Globus pallidus (tissue), 1 donor: ENCODE data around the gene TTC7B.

Experiments
- DNase-seq: peaks from one replicate; pipeline ENCODE4 v3.0.0-alpha.2; 2015; ENCODE audit warnings: low spot score

TTC7B gene

DNA sequence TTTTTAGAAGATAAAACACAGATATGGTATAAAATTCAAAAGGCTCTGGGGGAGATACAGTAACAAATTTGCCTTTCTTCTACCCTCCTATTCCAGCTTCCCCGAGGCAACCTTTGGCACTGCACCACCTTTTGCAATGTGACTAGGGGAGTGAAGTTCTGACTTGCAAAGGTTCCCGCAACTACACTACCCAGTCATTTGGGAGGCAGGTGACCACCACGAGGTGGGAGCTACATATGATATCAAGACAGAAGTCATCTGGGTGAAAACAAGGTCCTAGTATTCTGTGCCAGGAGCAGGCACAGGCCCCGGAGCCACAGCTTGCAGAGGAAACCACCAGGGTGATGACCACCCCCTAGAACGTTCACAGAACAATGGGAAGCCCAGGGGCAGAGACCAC, 141.5 kb downstream of the TTC7B start:
- DNase-seq: no peak

GRCh38 chr14:90674043-90674670, 142.1 kb downstream of the TTC7B start:
- no peak for DNase-seq

DNA sequence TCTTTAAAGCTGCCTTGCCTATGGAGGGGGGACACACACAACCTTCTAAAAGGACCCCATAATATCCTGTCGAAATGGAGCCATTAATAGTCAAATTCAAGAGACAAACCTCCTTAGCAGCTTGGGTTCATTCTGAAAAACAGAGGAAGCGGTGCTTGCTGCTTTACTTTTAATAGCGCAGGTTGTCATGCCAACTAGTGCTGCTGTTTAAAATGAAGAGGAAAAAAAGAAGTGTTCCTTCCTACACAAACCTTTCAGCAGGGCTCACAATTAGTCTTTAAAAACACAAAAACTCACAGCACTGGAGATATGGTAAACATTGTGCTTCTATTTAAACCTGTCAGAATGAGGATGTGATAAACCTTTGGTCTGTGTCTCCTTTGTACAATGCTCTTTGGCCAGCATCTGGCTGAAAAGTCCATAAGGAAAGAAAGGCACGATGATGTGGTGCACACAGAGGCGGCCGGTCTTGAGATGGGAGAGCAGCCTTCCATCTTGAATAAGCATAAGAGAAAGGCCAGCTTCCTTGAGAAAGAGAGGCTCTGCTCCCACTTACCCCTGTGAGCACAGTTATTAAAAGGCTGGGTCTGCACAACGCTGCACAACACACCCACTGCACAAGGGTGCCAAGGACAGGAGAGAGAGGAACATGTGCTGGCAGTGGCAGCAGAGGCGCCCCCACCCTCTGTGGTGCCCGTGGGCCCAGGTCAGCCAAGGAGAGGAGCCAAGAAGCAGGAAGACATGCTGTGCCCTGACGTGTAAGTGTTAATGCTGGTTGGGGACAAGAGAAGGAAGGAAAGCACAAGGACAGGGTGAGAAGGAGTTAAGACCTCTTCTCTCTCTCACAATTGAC, 144.6 kb downstream of the TTC7B start:
- no peak for DNase-seq

DNA sequence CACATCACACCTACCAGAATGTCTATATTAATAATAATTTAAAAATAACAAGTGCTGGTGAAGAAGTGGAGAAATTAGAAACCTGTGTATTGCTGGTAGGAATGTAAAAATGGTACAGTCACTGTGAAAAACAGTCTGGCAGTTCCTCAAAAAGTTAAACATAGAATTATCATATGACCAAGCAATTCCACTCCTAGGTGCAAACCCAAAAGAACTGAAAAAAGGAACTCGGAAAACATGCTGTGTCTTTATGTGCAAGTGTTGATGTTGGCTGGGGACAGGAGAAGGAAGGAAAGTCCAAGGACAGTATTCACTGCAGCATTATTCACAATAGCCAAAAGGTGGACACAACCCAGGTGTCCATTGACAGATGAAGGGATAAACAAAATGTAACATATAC, 146.5 kb downstream of the TTC7B start:
- DNase-seq: no peak

DNA sequence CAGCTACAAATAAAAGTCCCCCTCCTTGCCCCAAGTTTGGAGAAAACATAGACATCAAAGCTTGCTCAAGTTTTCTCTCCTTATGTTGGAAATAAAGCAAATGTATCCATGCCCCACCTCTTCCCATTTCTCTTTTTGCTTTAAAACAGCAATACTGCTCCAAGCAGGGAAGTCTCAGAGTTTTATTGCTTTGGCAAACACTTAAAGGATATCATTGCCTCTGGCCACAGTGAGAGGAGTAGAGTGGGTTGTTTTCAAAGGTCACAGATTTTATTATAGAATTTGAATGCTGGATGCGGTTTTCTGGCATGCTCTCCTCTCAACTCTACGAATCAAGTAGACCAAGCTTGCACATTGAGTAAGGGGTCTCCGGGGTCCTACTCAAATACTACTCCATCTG, 149.7 kb downstream of the TTC7B start:
- no peak for DNase-seq

DNA sequence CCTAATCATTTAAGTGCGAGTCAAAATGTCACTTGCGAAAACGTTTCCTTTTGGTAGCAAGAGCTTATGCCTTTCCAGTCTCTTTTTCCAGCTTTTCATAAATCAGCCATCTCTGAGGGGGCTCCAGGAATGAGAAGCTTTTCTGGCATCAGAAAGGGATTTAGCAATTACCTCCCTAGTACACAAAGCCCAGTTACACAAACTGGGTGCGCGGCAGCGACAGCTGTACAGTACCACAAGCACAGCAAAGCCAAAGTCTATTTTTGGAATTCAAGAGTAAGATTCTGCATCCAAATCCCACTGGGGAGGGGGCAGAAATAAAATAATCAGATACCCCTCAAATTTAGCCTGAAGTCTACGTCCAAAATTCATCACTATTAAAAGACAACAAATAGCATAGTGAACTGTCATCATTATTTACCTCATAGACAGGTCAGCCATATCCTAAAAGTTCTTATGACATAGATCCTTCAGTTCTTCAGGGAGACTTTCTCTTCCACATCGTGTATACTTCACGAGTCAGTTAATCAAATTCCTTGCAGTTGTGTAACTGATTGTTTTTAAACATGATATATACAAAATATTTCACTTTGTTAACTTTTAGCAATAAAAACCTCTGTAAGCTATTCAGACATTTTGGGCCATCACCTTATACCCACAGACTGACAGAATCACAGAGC, 150.8 kb downstream of the TTC7B start:
- no peak for DNase-seq

GRCh38 chr14:90664911-90665310, 151.3 kb downstream of the TTC7B start:
- DNase-seq: no peak

GRCh38 chr14:90663680-90664079, 152.6 kb downstream of the TTC7B start:
- DNase-seq: no peak

- no peak for DNase-seq
Measured at GRCh38 chr14:90663140-90663539, 153.1 kb downstream of the TTC7B start.

DNA sequence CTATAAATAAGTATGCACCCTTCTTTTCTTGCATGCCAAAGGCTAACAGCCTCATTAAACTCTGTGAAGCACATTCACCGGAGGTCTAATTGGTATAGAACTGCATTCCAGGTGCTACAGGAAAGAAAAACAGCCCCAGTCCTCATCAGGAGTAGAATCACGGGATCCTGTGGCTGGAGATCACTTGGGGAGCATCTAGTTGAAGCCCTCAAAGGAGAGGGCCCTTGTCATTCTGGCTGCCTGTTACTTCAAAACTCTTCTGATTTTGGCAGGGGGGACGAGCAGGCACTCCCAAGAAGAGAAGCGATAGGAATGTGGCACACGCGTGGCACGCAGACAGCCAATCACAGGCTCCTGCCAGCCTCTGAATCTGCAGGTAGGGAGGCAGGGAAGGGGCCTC, 154.4 kb downstream of the TTC7B start:
- no peak for DNase-seq

DNA sequence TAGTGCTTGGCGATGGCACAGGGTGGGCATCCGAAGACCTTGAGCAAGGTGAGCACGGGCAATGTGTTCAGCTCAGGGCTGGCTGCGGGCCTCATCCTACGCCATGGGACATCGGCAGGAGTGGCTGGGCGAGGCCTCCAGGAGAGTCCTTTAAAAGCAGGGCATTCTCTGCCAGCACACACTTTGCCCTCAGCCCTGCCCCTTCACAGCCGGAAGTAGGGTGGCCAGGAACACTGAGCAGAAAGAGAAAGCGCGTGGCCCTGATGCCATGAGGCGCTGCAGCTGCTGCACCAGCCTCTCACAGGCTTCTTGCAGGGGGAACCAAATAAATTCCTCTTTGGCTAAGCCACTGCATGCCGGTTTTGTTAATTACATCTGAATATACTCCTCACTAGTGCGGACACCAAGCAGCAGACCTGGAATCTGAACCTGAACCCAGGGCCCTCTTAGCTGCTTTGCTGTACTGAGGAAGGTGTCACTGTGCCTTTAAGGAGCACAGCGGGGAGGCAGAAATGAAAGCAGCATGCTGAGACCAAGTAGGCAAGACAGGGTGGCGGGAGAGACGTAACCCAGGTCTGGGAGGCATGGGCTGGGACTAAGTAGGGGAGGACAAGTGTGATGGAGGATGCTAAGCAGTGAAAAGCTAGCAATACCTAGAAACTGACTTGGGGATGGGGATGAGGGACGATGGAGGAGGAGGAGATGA, 155.2 kb downstream of the TTC7B start:
- no peak for DNase-seq

- DNase-seq: no peak
Measured at GRCh38 chr14:90659156-90659555, 157.1 kb downstream of the TTC7B start.

GRCh38 chr14:90658541-90658967, 157.7 kb downstream of the TTC7B start:
- peak; percentile 43 for DNase-seq

DNA sequence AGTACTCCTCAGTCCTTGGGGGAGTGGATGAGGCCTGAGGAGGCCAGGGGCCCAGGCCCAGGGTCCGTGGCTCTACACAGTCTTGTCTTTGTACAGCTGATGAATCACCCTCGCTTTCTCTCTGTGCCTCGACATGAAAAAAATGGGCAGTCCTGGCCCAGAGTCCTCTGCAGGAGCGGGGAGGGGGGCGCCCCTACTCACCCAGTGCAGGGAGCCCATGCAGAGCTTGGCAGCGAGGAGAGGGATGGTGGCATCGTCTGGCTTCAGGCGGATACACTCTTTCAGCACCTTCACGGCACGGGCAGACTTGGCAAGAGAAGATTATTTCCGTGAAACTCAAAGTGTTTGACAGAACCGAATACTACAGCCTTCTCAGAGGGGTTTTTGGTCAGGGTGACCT, 159.3 kb downstream of the TTC7B start:
- peak; percentile 72 for DNase-seq

GRCh38 chr14:90655829-90656228, 160.4 kb downstream of the TTC7B start:
- no peak for DNase-seq

DNA sequence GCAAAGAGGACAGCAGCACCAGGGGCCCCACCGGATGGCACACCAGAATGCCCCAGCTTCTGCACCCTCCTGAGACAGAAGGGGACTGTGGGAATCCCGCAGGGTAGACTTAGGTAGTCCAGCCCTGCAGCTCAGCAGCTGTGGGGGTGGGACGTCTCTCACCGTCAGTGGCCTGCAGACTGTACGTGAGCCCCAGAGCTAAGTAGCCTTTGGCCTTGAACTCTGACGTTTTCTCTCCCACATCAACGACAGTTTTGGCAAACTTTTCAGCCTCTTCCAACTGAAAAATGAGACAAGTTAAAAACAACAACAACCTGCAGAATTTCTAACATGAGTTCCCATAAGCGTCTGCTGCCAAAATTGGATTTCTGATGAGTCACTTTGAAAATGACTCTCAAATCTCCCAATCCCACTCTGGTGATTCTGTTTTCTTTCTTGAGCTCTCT, 161.4 kb downstream of the TTC7B start:
- no peak for DNase-seq

- DNase-seq: no peak
Measured at GRCh38 chr14:90652626-90653025, 163.6 kb downstream of the TTC7B start.

GRCh38 chr14:90651976-90652560, 164.2 kb downstream of the TTC7B start:
- no peak for DNase-seq

DNA sequence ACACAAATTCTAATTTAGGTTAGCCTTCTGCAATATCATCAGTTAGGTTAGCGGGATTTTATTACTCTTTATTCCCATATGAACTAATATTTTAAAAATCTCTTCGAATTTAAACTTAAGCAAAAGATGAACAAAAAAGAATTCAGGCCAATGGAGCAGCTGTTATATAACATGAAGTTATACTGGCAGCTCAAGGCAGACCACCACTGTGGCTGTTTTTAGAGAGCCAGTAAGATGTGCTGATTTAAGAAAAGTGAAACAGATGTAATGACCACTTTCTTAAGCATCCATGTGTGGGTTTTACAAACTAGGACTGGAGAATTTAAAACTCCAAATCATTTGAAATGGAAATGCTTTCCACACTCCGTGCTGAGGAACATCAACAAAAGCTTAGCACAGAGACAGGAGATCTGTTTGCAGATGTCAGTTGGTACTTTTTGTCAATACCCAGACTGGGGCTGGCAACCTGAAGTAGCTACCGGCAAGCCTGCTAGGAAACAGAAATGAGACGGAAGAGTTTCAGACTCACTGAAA, 164.9 kb downstream of the TTC7B start:
- DNase-seq: no peak

DNA sequence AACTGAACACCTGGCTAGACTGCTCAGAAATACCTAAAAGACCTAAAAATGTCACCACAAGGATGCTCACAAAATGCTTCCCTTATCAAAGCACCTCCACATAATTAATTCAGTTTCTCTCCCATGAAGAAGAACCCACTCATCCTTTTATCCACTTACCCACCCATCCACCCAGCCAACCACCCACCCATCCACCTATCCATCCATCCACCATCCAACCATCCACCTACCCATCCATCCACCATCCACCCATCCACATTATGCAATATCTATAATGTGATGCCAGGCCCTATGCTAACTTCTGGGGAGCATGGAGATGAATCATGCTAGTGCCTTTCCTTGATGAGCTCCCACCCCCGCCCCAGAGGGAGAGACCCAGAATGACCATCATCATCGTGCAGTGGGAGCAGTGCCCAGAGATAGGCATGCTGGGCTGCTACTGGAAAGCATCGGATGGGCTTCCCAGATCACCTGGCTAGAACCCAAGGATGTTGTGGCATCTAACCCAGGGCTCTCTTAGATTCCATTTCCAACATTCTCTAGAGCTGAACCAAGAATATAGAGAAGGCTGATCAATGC, 166.6 kb downstream of the TTC7B start:
- DNase-seq: no peak

DNA sequence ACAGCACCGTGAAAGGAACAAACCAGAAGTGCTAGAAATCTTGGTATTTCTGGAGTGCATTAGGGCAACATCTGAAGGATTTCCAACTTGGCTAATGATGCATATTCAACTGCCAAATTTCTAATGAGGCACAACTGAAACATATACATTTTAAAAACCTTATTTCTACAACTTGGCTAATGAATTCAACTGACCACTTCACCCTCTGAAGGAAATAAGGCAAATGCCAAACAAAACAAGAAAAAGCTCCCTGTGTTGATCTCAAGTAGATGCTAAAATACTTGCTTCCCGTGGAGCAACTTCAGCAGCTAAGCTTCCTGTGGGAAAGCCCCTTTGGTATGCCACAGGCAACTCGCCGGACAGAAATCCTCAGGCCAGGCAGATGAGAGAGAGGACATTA, 167.1 kb downstream of the TTC7B start:
- no peak for DNase-seq
